ENCODE results near the gene PLEKHO2.
A peak's percentile ranks its signal among the peaks of the same experiment; 100 is the strongest.

PLEKHO2 gene

GRCh38 chr15:64857421-64857820 lies 15.7 kb downstream of the PLEKHO2 start:
- peak; percentile 45 for DNase-seq

- no peak for DNase-seq
Observed at GRCh38 chr15:64858021-64858575, 16.4 kb downstream of the PLEKHO2 start.

GRCh38 chr15:64859226-64859625 lies 17.5 kb downstream of the PLEKHO2 start:
- no peak for DNase-seq

DNA sequence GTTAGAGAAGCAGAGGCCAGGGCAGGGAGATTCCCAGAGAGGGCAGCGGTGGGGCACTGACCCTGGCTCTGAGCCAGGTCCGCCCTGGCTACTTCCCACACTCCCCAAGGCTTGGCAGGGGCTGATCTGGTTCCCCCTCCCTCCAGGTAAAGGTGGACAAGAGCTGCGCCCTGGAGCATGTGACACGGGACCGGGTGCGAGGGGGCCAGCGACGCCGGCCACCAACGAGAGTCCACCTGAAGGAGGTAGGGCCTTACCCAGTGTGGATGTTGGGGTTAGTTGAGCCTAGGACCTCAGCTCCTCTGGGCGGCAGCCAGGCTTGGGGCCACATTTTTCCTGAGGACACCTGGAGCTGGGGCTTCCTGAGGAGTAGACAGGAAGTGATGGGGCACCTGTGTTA lies 19.6 kb downstream of the PLEKHO2 start:
- no peak for DNase-seq

GRCh38 chr15:64861960-64862359 lies 20.2 kb downstream of the PLEKHO2 start:
- no peak for DNase-seq

GRCh38 chr15:64862408-64862807 lies 20.7 kb downstream of the PLEKHO2 start:
- DNase-seq: no peak

GRCh38 chr15:64864068-64864467 lies 22.4 kb downstream of the PLEKHO2 start:
- DNase-seq: no peak

DNA sequence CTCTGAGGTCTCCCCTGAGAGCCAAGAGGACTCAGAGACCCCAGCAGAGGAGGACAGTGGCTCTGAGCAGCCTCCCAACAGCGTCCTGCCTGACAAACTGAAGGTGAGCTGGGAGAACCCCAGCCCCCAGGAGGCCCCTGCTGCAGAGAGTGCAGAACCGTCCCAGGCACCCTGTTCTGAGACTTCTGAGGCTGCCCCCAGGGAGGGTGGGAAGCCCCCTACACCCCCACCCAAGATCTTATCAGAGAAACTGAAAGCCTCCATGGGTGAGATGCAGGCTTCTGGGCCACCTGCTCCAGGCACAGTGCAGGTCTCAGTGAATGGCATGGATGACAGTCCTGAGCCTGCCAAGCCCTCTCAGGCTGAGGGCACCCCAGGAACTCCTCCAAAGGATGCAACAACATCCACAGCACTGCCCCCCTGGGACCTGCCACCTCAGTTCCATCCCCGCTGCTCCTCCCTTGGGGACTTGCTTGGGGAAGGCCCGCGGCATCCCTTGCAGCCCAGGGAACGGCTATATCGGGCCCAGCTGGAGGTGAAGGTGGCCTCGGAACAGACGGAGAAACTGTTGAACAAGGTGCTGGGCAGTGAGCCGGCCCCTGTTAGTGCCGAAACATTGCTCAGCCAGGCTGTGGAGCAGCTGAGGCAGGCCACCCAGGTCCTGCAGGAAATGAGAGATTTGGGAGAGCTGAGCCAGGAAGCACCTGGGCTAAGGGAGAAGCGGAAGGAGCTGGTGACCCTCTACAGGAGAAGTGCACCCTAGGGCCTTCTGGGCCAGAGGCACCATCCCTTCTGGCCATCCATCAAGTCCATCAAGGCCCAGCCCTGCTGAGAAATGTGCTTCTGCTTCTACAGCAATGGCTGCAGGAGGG lies 23.6 kb downstream of the PLEKHO2 start:
- DNase-seq: no peak

- DNase-seq: no peak
Observed at GRCh38 chr15:64865998-64866520, 24.3 kb downstream of the PLEKHO2 start.

GRCh38 chr15:64869501-64869900 lies 27.8 kb downstream of the PLEKHO2 start:
- DNase-seq: no peak

- DNase-seq: no peak
Observed at GRCh38 chr15:64870353-64870752, 28.6 kb downstream of the PLEKHO2 start.

DNA sequence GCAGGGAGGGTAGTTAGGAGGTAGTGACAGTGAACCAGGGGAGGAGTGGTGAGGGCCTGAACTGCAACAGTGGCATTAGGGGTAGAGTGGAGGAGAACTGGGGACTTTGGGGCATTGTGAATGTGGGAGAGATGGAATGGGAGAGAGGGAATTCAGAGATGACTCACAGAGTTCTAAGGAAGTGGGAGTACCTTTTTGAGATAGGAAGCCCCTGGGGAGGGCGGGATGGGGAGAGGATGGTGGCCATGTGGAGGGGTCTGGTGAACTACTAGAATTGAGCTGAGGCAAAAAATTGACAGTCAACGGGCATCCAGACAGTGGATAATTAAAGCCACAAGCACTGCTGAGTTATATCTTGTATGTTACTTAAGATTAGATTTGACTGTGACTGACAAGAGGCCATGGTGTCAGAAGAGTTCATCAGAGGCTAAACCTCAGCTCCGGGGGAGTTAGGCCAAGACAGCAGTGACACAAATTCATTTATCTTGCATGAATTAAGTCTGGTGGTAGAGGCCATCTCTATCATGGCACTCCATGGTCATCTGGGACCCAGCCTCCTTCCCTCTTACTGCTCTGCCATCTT lies 34.0 kb downstream of the PLEKHO2 start:
- DNase-seq: no peak

DNA sequence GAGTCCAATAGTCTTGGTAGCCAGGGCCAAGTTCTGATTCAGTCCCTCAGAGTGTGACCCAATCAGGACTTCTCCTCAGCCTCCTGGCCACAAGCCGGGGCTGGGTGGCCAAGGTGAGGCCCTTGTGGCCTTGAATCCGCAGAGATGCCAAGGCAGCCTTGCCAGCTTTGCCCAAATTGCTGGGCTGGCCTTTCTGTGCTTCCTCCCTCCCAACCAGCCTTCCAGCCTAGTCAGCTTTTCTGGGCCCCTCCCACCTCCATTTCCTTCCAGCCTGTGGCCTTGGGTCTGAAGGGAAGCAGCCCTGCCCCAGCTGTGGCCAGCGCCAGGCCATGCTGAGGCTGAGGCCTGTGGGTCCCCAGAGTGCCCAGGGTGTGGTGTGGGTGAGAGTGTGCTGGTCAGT lies 35.7 kb downstream of the PLEKHO2 start:
- no peak for DNase-seq

- no peak for DNase-seq
Observed at GRCh38 chr15:64878705-64879104, 37.0 kb downstream of the PLEKHO2 start.

DNA sequence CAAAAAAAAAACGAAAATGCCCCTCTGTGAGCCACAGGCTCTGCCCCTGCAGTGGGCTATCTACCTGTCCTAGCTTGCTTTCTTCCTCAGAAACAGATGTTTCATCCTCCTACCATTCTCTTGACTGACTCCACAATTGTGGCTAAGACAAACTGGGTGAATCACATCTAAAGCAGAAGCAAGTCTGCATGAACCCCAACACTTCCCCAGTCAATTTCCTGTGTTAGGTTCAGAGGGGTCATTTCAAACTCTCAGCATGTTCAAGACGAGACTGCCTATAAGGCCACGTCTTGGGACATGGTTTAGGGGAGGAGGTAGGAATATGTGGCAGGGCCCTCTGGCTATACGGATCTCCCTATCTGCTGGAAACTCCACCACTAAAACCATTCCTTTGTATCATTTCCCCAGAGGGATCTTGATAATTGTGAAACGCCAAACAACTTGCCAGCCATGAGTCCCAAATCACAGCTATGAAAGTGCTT lies 41.4 kb downstream of the PLEKHO2 start:
- no peak for DNase-seq

GRCh38 chr15:64883997-64884511 lies 42.3 kb downstream of the PLEKHO2 start:
- peak; percentile 56 for DNase-seq

- no peak for DNase-seq
Observed at GRCh38 chr15:64884679-64885078, 43.0 kb downstream of the PLEKHO2 start.

GRCh38 chr15:64888336-64888735 lies 46.6 kb downstream of the PLEKHO2 start:
- DNase-seq: no peak

DNA sequence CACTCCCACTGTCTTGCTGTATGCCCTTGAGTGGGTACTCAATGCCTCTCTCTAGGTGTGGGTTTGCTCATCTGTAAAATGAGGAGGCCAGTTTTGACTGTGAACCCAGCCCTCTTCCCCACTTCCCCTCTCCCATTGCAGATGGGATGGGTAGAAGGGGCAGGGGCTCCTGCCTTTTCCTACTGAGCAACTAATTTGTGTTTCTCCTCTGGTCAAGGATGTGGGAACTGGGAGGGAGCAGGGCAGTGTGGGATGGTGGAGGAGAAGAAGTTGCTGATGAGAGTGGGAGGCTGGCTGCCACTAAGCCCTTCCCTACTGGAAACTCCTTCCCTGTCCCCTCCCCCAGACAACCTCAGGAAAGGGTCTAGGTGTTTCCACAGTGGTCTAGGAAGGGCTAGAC lies 49.8 kb downstream of the PLEKHO2 start:
- no peak for DNase-seq

DNA sequence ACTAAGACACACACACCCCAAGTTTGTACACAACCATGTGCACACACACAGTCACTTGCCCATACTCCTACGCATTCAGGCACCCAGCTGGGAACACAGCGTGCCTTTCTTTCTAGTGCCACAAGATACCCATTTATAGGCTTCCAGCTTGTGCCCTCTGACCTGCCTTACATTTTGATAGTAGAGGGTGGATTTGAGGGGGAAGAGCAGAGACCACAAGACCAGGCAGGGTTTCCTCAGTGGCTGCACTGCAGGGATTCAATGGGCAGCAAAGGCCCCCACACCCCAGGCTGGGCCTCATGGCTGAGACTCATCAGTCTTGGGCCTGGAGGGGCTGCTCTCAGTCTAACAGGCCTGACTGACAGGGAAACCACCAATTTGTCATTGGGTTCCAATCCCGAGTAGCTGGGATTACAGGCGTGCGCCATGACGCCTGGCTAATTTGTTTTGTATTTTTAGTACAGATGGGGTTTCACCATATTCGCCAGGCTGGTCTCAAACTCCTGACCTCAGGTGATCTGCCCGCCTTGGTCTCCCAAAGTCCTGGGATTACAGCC lies 51.2 kb downstream of the PLEKHO2 start:
- DNase-seq: no peak

DNA sequence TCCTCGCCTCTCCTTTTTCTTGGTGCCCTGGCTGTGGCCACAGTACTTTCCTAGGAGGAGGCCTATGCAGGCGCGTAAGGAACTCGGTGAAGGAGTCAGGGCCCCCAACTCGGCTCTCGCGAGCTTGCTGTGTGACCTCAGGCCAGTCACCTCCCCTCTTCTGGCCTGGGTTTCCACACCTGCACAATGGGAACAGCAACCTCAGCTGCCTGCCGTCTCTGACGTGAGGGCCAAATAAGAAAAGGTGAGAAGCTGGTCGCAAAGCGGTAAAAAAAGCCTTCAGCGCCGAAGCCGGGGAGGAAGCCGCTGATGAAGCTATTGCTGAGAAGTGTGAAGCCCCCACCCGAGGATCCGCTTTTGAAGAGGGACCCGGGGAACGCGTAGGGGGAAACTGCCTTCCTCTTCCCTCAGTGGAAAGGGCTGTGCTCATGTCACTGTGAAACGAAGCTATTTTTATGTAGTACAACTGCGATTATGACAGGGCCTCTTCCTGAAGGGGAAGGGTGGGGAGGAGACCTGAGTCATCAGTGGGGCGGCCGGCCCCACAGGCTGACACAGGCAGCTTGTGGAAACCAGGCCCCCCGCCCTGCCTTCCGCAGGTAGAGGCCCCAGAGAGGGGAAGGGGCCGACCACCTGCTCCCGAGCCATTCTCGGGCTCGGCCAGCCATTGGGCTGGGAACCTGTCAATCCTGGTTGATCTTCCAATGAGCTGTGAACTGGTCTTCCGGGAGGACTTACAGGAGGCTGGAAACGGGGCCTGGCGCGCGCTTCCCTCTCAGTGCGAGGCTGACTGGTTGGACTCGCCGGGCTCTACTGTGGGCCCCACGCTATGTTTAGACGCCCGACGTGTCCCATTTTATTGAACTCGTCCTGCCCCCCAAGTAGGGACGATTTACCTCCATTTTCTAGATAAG lies 52.0 kb downstream of the PLEKHO2 start:
- DNase-seq: peak; percentile 85

GRCh38 chr15:64894395-64895056 lies 52.8 kb downstream of the PLEKHO2 start:
- DNase-seq: no peak

All from kidney glomerular epithelial cell (primary cell).